Peyer's patch (tissue), 4 donors: ENCODE data around the gene TMED8.

Experiments
- CTCF ChIP-seq, 6 experiments: fragments of 450-650 bp in 4 of 6; fragments of 200-600 bp in 2 of 6; sonication (generic) in 1 of 6; IDR thresholded peaks; one replicate each; pipeline ENCODE4 v1.5.1; 2017 to 2019; ENCODE audit warnings: antibody characterized with exemption in 6 of 6, mild to moderate bottlenecking in 3 of 6, moderate library complexity in 1 of 6
- POLR2A ChIP-seq, 2 donors: fragments of 450-650 bp; IDR thresholded peaks; one replicate each; pipeline ENCODE4 v1.5.1; 2017; ENCODE audit warnings: antibody characterized with exemption in 2 of 2, mild to moderate bottlenecking in 2 of 2, moderate library complexity in 2 of 2

- TF ChIP-seq CTCF (IDR thresholded peaks at IDR 0.05), result peak in 5 of 6 experiments; percentile 56 to 81 (median 73)
- TF ChIP-seq POLR2A (IDR thresholded peaks at IDR 0.05), result no peak
Measured at GRCh38 chr14:77301103-77301502, 75.8 kb downstream of the TMED8 start.
